T-helper 2 cell treated with Interferon-gamma antibody and Interleukin-4, amounts not matched to agents 5 μg/mL and 100 μg/mL, for 36 hours (primary cell): ENCODE results near the gene FOXK2.
A peak's percentile ranks its signal among the peaks of the same experiment; 100 is the strongest.

ENCODE experiments used
- DNase-seq: peaks from one replicate; pipeline ENCODE4 v3.0.0; 2021; ENCODE audit warnings: low spot score
- H3K27ac Mint-ChIP-seq: one replicate; pipeline ENCODE4 v1.8.0; 2021; ENCODE audit warnings: mild to moderate bottlenecking, mixed read lengths
- H3K27me3 Mint-ChIP-seq: one replicate; pipeline ENCODE4 v1.8.0; 2021; ENCODE audit warnings: low read depth, mixed read lengths
- H3K36me3 Mint-ChIP-seq: one replicate; pipeline ENCODE4 v1.8.0; 2021; ENCODE audit warnings: low read depth, mixed read lengths
- H3K4me1 Mint-ChIP-seq: one replicate; pipeline ENCODE4 v1.8.0; 2021; ENCODE audit warnings: low read depth, mixed read lengths
- H3K4me3 Mint-ChIP-seq: one replicate; pipeline ENCODE4 v1.8.0; 2022; ENCODE audit warnings: mild to moderate bottlenecking, moderate library complexity, mixed read lengths
- H3K9me3 Mint-ChIP-seq: one replicate; pipeline ENCODE4 v1.8.0; 2021; ENCODE audit warnings: mixed read lengths

FOXK2 gene

GRCh38 chr17:82590881-82591539 lies 71.5 kb downstream of the FOXK2 start:
- Mint-ChIP-seq H3K9me3 (no peaks in the 10 kb centered on the region), H3K4me1 (peaks cover 26% of the 10 kb centered on the region), H3K36me3 (peaks cover 23% of the 10 kb centered on the region), H3K4me3 (no peak overlapping the region), H3K27ac (peak overlapping the region; percentile 60), H3K27me3 (no peaks in the 10 kb centered on the region)
- no peak for DNase-seq

GRCh38 chr17:82592289-82592766 lies 72.8 kb downstream of the FOXK2 start:
- peak overlapping the region; percentile 89 for H3K27ac Mint-ChIP-seq
- peaks cover 23% of the 10 kb centered on the region for H3K4me1 Mint-ChIP-seq
- no peaks in the 10 kb centered on the region for H3K9me3 Mint-ChIP-seq
- no peak for DNase-seq
- H3K4me3 Mint-ChIP-seq: peak overlapping the region; percentile 80
- H3K36me3 Mint-ChIP-seq: peaks cover 21% of the 10 kb centered on the region
- no peaks in the 10 kb centered on the region for H3K27me3 Mint-ChIP-seq

- peaks cover 23% of the 10 kb centered on the region for H3K4me1 Mint-ChIP-seq
- DNase-seq: peak; percentile 55
- H3K36me3 Mint-ChIP-seq: peaks cover 19% of the 10 kb centered on the region
- H3K4me3 Mint-ChIP-seq: peak overlapping the region; percentile 80
- peak overlapping the region; percentile 89 for H3K27ac Mint-ChIP-seq
- no peaks in the 10 kb centered on the region for H3K27me3 Mint-ChIP-seq
- H3K9me3 Mint-ChIP-seq: no peaks in the 10 kb centered on the region
Measured at GRCh38 chr17:82592767-82593589, 73.4 kb downstream of the FOXK2 start.

- H3K36me3 Mint-ChIP-seq: peaks cover 23% of the 10 kb centered on the region
- peak overlapping the region; percentile 89 for H3K27ac Mint-ChIP-seq
- H3K9me3 Mint-ChIP-seq: no peaks in the 10 kb centered on the region
- H3K4me3 Mint-ChIP-seq: peak overlapping the region; percentile 80
- no peaks in the 10 kb centered on the region for H3K27me3 Mint-ChIP-seq
- DNase-seq: no peak
- H3K4me1 Mint-ChIP-seq: peaks cover 23% of the 10 kb centered on the region
Measured at GRCh38 chr17:82593590-82594087, 74.1 kb downstream of the FOXK2 start.

- Mint-ChIP-seq H3K4me1 (peaks cover 23% of the 10 kb centered on the region), H3K4me3 (peak overlapping the region; percentile 54), H3K27ac (peak overlapping the region; percentile 63), H3K9me3 (no peaks in the 10 kb centered on the region), H3K27me3 (no peaks in the 10 kb centered on the region), H3K36me3 (peaks cover 23% of the 10 kb centered on the region)
- DNase-seq: no peak
Measured at GRCh38 chr17:82594571-82594970, 75.0 kb downstream of the FOXK2 start.

- no peak for DNase-seq
- Mint-ChIP-seq H3K27ac (no peak overlapping the region), H3K9me3 (no peaks in the 10 kb centered on the region), H3K4me3 (no peak overlapping the region), H3K36me3 (peaks cover 20% of the 10 kb centered on the region), H3K4me1 (peaks cover 23% of the 10 kb centered on the region), H3K27me3 (no peaks in the 10 kb centered on the region)
Measured at GRCh38 chr17:82595893-82596292, 76.4 kb downstream of the FOXK2 start.

- H3K27ac Mint-ChIP-seq: no peak overlapping the region
- peaks cover 23% of the 10 kb centered on the region for H3K4me1 Mint-ChIP-seq
- no peak for DNase-seq
- H3K27me3 Mint-ChIP-seq: no peaks in the 10 kb centered on the region
- no peak overlapping the region for H3K4me3 Mint-ChIP-seq
- H3K36me3 Mint-ChIP-seq: peaks cover 24% of the 10 kb centered on the region
- no peaks in the 10 kb centered on the region for H3K9me3 Mint-ChIP-seq
Measured at GRCh38 chr17:82596296-82596695, 76.8 kb downstream of the FOXK2 start.

GRCh38 chr17:82596837-82597672 lies 77.5 kb downstream of the FOXK2 start:
- no peaks in the 10 kb centered on the region for H3K27me3 Mint-ChIP-seq
- peaks cover 31% of the 10 kb centered on the region for H3K36me3 Mint-ChIP-seq
- no peaks in the 10 kb centered on the region for H3K9me3 Mint-ChIP-seq
- H3K27ac Mint-ChIP-seq: no peak overlapping the region
- peaks cover 17% of the 10 kb centered on the region for H3K4me1 Mint-ChIP-seq
- H3K4me3 Mint-ChIP-seq: no peak overlapping the region
- DNase-seq: no peak

- no peak overlapping the region for H3K4me3 Mint-ChIP-seq
- H3K36me3 Mint-ChIP-seq: peaks cover 42% of the 10 kb centered on the region
- peaks cover 7% of the 10 kb centered on the region for H3K4me1 Mint-ChIP-seq
- no peak overlapping the region for H3K27ac Mint-ChIP-seq
- no peaks in the 10 kb centered on the region for H3K27me3 Mint-ChIP-seq
- DNase-seq: no peak
- H3K9me3 Mint-ChIP-seq: no peaks in the 10 kb centered on the region
Measured at GRCh38 chr17:82598256-82599119, 79.0 kb downstream of the FOXK2 start.

- Mint-ChIP-seq H3K27ac (no peak overlapping the region), H3K9me3 (no peaks in the 10 kb centered on the region), H3K4me1 (peaks cover 12% of the 10 kb centered on the region), H3K4me3 (no peak overlapping the region), H3K27me3 (no peaks in the 10 kb centered on the region), H3K36me3 (peaks cover 51% of the 10 kb centered on the region)
- DNase-seq: no peak
Measured at GRCh38 chr17:82599674-82600661, 80.4 kb downstream of the FOXK2 start.

- H3K4me1 Mint-ChIP-seq: peaks cover 13% of the 10 kb centered on the region
- H3K9me3 Mint-ChIP-seq: no peaks in the 10 kb centered on the region
- no peak for DNase-seq
- peaks cover 54% of the 10 kb centered on the region for H3K36me3 Mint-ChIP-seq
- H3K27ac Mint-ChIP-seq: no peak overlapping the region
- H3K27me3 Mint-ChIP-seq: no peaks in the 10 kb centered on the region
- no peak overlapping the region for H3K4me3 Mint-ChIP-seq
Measured at GRCh38 chr17:82600731-82601446, 81.4 kb downstream of the FOXK2 start.
